B cell (primary cell): ENCODE measurements around the gene RIPOR3.

Experiments used
- EZH2 ChIP-seq: IDR thresholded peaks from 2 replicates; pipeline ENCODE4 v1.6.1; 2012; ENCODE audit warnings: borderline replicate concordance, low read depth, mild to moderate bottlenecking, moderate library complexity, low read length; ENCODE audit not compliant: insufficient read depth, poor library complexity, severe bottlenecking
- TF ChIP-seq, protein P1 (sequence below): fragments of 200-600 bp; IDR thresholded peaks from one replicate; pipeline ENCODE4 v1.8.0; 2022; ENCODE audit warnings: antibody characterized with exemption, mild to moderate bottlenecking

DNA sequence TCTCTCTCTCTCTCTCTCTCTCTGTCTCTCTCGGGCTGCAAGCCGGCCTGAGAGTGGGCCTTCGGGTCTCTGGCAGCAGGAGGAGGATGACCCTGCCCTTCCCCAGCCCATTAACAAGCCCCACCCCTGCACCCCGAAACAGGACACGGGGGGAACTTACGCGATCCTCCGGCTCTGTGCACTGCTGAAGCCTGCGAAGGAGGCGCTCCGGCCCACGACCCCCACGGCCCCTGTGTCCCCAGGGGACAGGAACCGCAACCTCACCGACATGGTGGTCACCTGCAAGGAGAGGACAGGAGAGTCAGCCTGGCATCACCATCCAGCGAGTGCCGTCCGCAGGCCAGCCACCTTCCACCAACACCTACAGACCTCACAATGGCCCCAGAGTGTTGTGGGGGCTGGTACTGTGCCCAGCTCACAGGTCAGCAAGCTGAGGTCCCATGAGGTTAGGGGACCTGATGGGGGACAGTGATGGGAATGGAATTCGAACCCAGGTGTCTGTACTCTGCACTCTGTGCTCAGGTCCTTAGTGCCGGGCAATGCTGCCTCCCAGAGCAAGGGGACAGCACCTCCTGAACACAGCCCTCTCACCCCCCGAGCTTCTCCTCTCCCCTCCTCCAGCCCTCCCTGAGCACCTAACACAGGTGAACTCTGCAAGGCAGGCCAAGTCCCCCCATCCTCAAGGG, 60.6 kb downstream of the RIPOR3 start:
- TF ChIP-seq, protein P1, sequence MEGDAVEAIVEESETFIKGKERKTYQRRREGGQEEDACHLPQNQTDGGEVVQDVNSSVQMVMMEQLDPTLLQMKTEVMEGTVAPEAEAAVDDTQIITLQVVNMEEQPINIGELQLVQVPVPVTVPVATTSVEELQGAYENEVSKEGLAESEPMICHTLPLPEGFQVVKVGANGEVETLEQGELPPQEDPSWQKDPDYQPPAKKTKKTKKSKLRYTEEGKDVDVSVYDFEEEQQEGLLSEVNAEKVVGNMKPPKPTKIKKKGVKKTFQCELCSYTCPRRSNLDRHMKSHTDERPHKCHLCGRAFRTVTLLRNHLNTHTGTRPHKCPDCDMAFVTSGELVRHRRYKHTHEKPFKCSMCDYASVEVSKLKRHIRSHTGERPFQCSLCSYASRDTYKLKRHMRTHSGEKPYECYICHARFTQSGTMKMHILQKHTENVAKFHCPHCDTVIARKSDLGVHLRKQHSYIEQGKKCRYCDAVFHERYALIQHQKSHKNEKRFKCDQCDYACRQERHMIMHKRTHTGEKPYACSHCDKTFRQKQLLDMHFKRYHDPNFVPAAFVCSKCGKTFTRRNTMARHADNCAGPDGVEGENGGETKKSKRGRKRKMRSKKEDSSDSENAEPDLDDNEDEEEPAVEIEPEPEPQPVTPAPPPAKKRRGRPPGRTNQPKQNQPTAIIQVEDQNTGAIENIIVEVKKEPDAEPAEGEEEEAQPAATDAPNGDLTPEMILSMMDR, result no peak
- no peak for TF ChIP-seq EZH2
